Femur (tissue), 1 donor: ENCODE results near the gene NPB.
"Not testable (repeated sequence)": the region's sequence is repeated elsewhere in the genome, so short reads cannot be mapped to it uniquely, and the experiment has no call there.

ENCODE experiments used
- DNase-seq: peaks from one replicate; pipeline ENCODE4 v3.0.0-alpha.2; 2017

NPB gene

GRCh38 chr17:81913394-81914102 is 11.5 kb downstream of the NPB start:
- no peak for DNase-seq

- no peak for DNase-seq
These were observed 12.2 kb downstream of the NPB start for GRCh38 chr17:81914103-81914850.

GRCh38 chr17:81915331-81915730 is 13.3 kb downstream of the NPB start:
- DNase-seq, result no peak

- DNase-seq, result no peak
These were observed 14.4 kb downstream of the NPB start for GRCh38 chr17:81916234-81917001.

GRCh38 chr17:81917565-81918332 is 15.7 kb downstream of the NPB start, which contains the start of gene SIRT7:
Gene SIRT7 (minus strand): TSS chr17:81918176. CDS start chr17:81918131, 45 bp downstream.
- DNase-seq, result peak; percentile 92

GRCh38 chr17:81918333-81918669 is 16.3 kb downstream of the NPB start:
- not testable (repeated sequence) for DNase-seq

- DNase-seq, result no peak
These were observed 17.0 kb downstream of the NPB start for GRCh38 chr17:81918832-81919545.

- no peak for DNase-seq
These were observed 18.8 kb downstream of the NPB start for GRCh38 chr17:81920612-81921536.

- no peak for DNase-seq
These were observed 19.5 kb downstream of the NPB start for GRCh38 chr17:81921537-81921862.

- DNase-seq, result no peak
These were observed 20.0 kb downstream of the NPB start for GRCh38 chr17:81921996-81922565.

- no peak for DNase-seq
These were observed 20.7 kb downstream of the NPB start for GRCh38 chr17:81922566-81923301.

GRCh38 chr17:81923302-81924260 is 21.5 kb downstream of the NPB start:
- DNase-seq, result peak; percentile 83

- no peak for DNase-seq
These were observed 22.8 kb downstream of the NPB start for GRCh38 chr17:81924557-81925532.

GRCh38 chr17:81925860-81926450 is 23.9 kb downstream of the NPB start:
- DNase-seq, result no peak

GRCh38 chr17:81926451-81927151 is 24.6 kb downstream of the NPB start:
- peak; percentile 84 for DNase-seq

GRCh38 chr17:81927152-81927652 is 25.2 kb downstream of the NPB start:
- no peak for DNase-seq
